Measurements from ENCODE around the gene ST6GALNAC6. TPM values are rescaled to one million over a fixed set of nuclear protein-coding genes. Genes with fewer than 3 reads are reported as not detected.

Gene ST6GALNAC6
- total RNA-seq, 1 donor from 2014 or later, result 31.1 TPM

- Mint-ChIP-seq H3K27me3 (no peaks in the 10 kb centered on the region), H3K36me3 (ENCODE audit: insufficient read depth) (no peaks in the 10 kb centered on the region), H3K9me3 (ENCODE audit: low read depth) (no peaks in the 10 kb centered on the region), H3K4me1 (ENCODE audit: low read depth) (peaks cover 7% of the 10 kb centered on the region), H3K4me3 (ENCODE audit: low read depth) (no peak overlapping the region), H3K27ac (peak overlapping the region; percentile 52)
- DNase-seq (ENCODE audit: low spot score, unreplicated experiment), result no peak
- TF ChIP-seq, protein P1, sequence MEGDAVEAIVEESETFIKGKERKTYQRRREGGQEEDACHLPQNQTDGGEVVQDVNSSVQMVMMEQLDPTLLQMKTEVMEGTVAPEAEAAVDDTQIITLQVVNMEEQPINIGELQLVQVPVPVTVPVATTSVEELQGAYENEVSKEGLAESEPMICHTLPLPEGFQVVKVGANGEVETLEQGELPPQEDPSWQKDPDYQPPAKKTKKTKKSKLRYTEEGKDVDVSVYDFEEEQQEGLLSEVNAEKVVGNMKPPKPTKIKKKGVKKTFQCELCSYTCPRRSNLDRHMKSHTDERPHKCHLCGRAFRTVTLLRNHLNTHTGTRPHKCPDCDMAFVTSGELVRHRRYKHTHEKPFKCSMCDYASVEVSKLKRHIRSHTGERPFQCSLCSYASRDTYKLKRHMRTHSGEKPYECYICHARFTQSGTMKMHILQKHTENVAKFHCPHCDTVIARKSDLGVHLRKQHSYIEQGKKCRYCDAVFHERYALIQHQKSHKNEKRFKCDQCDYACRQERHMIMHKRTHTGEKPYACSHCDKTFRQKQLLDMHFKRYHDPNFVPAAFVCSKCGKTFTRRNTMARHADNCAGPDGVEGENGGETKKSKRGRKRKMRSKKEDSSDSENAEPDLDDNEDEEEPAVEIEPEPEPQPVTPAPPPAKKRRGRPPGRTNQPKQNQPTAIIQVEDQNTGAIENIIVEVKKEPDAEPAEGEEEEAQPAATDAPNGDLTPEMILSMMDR (IDR thresholded peaks at IDR 0.05; ENCODE audit: unreplicated experiment), result no peak
Observed at GRCh38 chr9:127905004-127905728, 5.8 kb upstream of the ST6GALNAC6 start.

GRCh38 chr9:127904561-127905003 lies 5.2 kb upstream of the ST6GALNAC6 start:
- Mint-ChIP-seq H3K4me3 (ENCODE audit: low read depth) (no peak overlapping the region), H3K36me3 (ENCODE audit: insufficient read depth) (no peaks in the 10 kb centered on the region), H3K27me3 (no peaks in the 10 kb centered on the region), H3K4me1 (ENCODE audit: low read depth) (peaks cover 10% of the 10 kb centered on the region), H3K9me3 (ENCODE audit: low read depth) (no peaks in the 10 kb centered on the region), H3K27ac (peak overlapping the region; percentile 52)
- TF ChIP-seq, protein P1 (IDR thresholded peaks at IDR 0.05; ENCODE audit: unreplicated experiment), result no peak
- no peak for DNase-seq (ENCODE audit: low spot score, unreplicated experiment)

DNA sequence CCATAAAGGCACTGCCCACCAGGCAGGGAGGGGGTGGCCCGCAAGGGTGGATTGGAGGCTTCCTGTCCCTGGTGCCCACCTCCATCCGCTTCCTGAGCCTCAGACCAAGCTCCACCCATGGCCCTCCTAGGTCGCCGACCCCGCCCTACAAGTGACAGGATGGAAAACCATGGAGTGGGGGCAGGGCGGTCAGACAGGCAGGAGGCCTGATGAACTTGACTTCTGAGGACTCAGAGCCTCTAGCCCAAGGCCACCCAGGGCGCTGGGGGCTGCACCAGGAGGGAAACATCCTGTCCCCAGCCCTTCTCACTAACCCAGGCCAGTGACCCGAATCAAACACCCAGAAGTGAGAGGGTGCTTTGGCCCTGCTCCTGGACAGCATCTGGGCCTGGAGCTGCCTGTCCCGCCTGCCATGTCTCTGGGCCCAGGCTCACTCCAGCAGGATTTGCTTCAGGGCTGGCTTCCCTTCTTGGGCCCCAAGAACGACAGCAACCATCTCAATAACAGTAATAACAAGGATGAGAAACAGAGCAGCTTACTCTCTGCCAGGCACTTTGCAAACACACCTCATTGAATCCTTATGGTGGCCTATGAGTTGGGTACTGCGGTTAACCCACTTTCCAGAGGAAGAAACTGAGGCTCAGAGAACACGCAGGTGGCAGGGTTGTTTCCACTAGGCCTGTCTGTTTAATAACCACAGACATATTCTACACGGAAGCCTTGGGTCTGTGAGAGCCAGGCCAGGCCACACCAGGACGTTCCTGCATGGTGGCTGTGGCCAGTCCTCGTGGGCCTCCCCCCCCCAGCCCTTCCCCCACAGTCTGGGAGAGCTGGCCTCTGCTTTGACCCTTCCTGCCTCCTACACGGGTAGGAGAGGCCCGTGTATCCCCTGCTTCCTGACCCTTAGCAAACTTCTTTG lies 4.4 kb upstream of the ST6GALNAC6 start:
- TF ChIP-seq, protein P1 (IDR thresholded peaks at IDR 0.05; ENCODE audit: unreplicated experiment), result no peak
- no peaks in the 10 kb centered on the region for H3K36me3 Mint-ChIP-seq (ENCODE audit: insufficient read depth)
- no peak overlapping the region for H3K4me3 Mint-ChIP-seq (ENCODE audit: low read depth)
- peak overlapping the region; percentile 49 for H3K27ac Mint-ChIP-seq
- H3K4me1 Mint-ChIP-seq (ENCODE audit: low read depth), result peaks cover 10% of the 10 kb centered on the region
- H3K9me3 Mint-ChIP-seq (ENCODE audit: low read depth), result no peaks in the 10 kb centered on the region
- H3K27me3 Mint-ChIP-seq, result no peaks in the 10 kb centered on the region
- DNase-seq (ENCODE audit: low spot score, unreplicated experiment), result no peak

DNA sequence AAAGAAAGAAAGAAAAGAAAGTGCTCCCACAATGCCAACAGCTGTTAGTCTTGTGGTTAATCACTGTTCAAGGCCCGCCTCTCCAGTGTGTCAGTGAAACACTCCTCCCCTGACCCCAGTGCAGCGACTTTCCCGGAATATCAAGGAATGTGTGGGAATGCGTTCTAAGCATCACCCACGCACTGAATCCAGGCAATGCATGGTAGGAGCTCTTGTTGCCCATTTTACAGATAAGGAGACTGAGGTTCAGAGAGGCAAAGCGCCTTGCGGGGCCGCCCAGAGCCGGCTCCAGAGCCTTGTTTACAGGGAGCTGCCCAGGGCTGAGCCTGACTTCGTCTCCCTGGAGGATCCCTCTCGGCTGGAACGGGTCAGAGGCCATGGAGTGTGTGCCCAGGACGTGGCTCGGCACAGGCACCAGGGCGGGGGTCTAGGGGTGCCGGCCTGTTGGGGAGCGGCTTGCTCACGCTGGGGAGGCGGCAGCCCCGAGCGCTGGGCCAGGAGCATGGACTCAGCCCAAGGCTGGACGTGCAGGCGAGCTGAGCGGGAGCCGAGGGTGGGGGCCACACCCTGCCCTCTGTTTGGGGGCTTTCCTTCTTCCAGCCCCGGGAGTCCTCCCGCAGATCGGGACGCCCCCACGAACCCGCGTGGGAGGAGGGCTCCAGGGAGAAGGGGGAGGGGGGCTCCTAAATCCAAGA lies 823 bp downstream of the ST6GALNAC6 start:
- Mint-ChIP-seq H3K4me3 (ENCODE audit: low read depth) (peak overlapping the region; percentile 81), H3K4me1 (ENCODE audit: low read depth) (peaks cover 14% of the 10 kb centered on the region), H3K36me3 (ENCODE audit: insufficient read depth) (peaks cover 24% of the 10 kb centered on the region), H3K27ac (peak overlapping the region; percentile 91), H3K27me3 (no peaks in the 10 kb centered on the region), H3K9me3 (ENCODE audit: low read depth) (peaks cover under 1% of the 10 kb centered on the region)
- DNase-seq (ENCODE audit: low spot score, unreplicated experiment), result no peak
- TF ChIP-seq, protein P1 (IDR thresholded peaks at IDR 0.05; ENCODE audit: unreplicated experiment), result no peak
